GM18499 (cell line): ENCODE data around the gene CPB1.

Experiments used
- ATAC-seq: cut with Tn5 transposase; IDR thresholded peaks from one replicate; pipeline ENCODE4 v1.9.1; 2021; ENCODE audit warnings: moderate number of reproducible peaks; ENCODE audit not compliant: insufficient read depth, unreplicated experiment

Gene CPB1

DNA sequence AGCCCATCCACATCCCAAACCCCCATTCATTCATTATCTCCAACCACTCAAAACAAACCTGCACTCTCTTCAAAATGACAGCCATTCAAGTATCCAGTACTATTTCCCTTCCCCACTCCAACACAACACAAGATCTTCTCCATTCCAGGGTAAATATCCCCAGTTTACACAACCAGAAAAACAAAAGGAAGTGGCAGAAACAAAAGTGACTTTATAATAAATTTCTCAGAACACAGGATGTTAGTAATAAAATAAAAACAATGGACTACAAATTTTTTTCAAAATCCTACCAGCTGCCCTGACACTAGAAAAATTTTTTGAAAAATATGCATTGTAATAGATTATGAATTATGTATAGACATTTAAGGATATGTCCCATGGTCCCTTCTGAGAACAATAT lies 51.6 kb downstream of the CPB1 start:
- ATAC-seq, result no peak

DNA sequence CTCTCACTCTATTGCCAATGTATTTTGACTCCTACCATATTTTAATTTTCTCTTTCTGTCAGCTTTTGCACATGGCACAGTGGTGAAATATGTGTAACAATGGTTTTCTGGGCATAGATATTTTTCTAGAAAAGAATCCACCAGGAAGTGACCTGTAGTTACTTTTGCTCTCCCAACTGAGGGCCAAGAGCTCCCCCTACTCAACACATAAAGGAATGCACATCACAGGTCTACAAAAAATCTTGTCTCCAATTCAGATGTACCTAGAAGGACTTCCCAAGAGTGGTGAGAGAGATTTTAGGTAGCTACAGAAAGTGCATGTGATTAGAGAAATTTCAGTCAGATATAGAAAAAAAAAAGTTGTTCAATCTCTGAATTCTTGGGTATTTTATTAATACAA lies 53.1 kb downstream of the CPB1 start:
- no peak for ATAC-seq

DNA sequence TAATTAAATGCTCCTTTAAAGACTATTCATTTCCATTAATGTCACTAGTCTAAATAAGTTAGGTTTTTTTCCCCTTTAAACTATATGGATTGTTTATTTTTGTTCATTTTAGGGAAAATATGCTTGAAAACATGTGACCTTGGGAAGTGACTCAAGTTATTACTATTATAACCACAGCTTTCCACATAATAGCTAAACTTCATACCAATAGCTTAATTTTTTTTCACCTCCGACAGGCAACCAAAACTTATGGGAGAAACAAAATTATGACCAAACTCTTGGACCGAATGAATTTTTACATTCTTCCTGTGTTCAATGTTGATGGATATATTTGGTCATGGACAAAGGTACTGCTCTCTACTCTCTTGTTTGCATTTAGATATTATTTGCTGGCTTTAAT lies 53.7 kb downstream of the CPB1 start:
- ATAC-seq, result no peak

DNA sequence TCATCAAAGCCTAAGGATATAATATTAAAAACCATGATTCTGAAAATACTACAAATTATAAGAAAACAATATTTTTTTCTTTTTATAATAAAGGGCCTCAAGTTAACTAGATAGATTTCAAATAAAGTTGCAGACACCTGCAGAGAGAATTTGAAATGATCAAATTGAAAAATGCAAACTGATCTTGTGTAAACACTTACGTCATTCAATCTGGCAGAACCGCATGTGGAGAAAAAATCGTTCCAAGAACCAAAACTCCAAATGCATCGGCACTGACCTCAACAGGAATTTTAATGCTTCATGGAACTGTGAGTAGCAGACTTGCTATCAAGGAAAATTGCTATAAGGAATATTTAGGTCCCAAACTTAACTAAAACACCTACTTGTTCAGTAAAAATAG lies 54.7 kb downstream of the CPB1 start:
- no peak for ATAC-seq

DNA sequence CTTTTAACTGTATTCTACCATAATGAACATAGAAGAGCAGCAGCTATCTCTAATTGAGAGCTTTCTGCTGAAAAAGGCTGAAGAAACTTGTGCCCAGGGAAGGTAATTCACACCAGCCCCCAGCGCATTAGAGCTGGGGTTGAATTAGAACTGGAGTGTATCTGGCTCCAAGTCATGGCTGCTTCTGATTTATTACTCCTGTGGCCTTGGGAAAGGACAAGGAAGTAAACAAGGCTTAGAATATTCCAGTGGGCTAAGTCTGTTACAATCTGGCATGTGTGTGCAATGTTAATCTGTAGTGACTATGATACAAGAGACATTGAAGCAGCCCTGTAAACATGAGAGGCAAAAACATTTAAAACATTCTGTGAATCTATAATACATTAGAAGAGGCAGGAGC lies 55.6 kb downstream of the CPB1 start:
- no peak for ATAC-seq

DNA sequence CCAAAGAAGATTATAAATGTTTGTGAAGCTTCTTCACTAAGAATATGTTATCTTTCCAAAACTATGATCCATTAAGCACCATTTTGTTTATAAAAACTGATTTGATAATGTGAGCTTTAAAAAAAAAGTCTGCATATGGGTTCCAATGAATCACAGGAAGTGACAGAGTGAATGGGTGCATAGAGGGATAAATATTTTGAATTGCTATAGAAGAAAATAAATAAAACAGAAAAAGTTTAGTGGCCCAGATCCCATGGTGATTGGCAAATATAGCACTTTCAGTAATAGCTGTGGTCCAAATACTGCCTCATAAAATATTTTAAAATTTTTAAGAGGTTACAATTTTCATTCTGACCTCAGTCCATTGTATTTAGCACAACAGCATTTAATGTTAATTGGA lies 56.6 kb downstream of the CPB1 start:
- no peak for ATAC-seq

DNA sequence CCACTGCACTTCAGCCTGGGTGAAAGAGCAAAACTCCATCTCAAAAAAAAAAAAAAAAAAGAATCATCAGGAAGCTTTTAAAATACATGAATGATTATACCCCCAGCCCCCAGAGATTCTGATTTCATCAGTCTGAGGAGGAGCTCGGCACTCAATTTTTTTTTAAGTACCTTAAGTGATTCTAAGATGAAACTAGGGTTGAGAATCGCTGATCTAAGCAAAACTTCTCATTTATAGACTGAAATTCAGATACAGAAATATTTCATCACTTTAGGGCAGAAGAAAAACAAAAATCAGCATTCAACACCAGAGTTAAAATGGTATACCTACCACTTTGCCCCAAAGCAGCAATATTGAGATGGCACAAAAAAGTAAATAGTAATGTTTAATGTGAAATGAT lies 62.2 kb downstream of the CPB1 start:
- ATAC-seq, result no peak

DNA sequence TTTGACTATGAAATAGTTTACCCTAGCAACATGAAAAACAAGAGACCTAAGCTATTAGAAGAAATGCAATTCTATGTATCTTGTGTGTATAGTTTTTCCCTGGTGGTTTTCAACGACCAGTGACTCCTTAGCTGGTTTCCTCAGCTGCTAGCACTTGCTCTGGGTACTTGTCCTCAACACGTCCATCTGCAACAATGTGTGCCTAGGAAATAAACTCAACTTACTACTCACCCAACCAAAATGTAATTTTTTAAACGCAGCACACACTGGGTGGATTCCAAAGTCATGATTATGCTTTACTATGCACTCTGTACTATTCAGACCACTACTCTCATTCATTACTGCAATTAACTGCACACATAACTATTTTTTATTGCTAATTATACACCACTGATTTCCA lies 68.5 kb downstream of the CPB1 start:
- no peak for ATAC-seq

DNA sequence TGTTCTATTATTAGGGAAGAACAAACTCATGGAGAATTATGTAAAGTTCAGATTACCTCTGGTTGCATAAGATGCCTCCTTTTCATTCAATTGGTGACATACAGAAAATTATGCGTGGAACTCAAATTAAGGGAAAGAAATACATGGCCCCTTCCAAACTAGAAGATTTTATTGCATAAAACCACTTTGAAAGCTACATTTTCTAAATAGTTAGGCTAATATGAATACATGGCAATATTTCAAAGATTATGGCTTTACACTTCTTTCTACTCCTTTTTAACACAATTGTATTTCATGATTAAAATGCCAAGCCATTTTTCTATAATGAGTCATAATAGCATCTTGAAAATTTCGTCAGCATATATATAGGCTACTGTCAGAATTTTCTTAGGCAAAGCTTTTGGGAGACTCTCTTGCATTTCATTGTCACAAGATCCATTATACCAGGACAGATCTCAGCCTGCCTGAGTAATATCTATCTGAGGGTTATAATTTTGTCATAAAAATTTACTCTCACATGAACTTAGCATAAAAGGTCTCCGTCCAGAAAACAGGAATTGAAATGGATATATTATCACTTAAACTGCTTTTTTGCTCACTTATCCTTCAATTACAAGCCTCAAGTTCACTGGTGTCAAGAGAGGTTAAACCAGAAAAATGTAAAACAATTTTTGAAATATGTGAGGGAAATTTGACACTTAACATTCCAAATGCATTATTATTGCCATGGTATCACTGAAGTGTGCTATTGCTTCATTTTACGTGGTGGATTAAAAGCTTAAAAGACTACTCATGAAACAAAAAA lies 74.6 kb downstream of the CPB1 start:
- ATAC-seq, result no peak

DNA sequence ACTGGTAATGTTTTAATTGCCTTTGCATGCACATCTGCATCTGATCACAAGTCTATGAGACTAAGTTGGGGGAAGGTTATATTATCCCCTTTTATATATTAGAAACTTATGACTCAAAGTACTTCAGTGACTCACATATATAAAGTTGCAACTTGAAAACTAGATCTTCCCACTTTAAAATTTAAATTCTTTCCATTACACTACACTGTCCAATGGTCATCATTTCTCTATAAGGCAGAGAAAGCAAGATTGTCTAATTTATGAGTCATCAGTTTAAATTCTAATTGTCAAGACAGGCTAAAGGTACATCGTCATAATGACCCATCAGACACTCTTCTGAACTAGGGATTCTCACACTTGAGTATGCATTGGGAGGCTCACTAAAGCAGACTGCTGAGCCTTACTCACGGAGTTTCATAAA lies 75.4 kb downstream of the CPB1 start:
- ATAC-seq, result no peak

DNA sequence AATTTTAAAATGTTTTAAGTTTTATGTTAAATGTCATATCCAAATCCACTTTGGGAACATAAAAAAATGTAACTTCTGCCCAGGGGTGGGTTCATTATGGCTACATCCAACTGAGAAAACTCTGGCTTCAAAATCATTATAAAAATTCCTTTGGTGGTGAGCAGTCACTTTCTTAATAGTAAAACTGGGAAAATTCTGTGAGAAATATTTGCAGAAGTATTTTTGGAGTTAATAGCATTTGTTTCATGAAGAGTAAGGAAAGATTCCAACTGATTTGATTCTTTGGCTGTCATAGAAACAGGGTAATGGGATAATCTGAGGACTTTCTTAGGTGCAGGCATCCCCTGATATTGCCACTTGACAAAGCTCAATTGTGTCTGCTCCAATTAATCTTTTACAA lies 76.3 kb downstream of the CPB1 start:
- no peak for ATAC-seq

DNA sequence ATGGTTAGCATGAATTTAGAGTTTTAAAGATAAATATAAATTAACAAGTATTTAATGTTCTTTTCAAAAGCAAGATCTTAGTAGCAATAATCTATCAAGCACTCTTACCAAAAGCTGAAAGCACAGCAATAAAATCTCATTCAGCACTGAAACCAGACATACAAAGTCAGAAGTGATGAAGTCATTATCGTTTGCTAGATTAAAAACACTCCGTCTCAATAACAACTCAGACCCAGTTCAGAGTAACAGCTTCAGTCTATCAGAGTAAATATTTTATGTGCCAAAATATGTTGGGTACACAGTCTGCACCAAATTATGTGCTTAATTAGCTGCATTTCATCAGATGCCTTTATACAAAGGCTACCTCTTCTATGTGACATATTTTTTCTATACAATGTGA lies 79.1 kb downstream of the CPB1 start:
- no peak for ATAC-seq
